Heart left ventricle (tissue), 16 donors: ENCODE data around the gene MAST4. TPM values are rescaled to one million over a fixed set of nuclear protein-coding genes. Genes with fewer than 3 reads are reported as not detected.

Experiments
- ATAC-seq, 4 donors: fragments of 200-7000 bp; cut with Tn5 transposase; one replicate each; pipeline ENCODE4 v1.9.1; 2020 to 2022; ENCODE audit warnings: moderate library complexity in 4 of 4, mild to moderate bottlenecking in 3 of 4, moderate number of reproducible peaks in 1 of 4
- DNase-seq, 5 donors: peaks; one replicate each; pipeline ENCODE4 v3.0.0-alpha.2; 2020
- H3K27ac ChIP-seq, 12 donors: fragments of 200-600 bp; sonication (generic) in 4 of 12; one replicate each; pipeline versions ENCODE4 v1.5.0 to v1.8.0; 2016 to 2022; ENCODE audit warnings: mild to moderate bottlenecking in 2 of 12
- H3K27me3 ChIP-seq, 9 donors: fragments of 200-600 bp; sonication (generic) in 2 of 9; one replicate each; pipeline versions ENCODE4 v1.5.1 to v1.8.0; 2016 to 2022; ENCODE audit warnings: mild to moderate bottlenecking in 3 of 9
- H3K36me3 ChIP-seq, 9 donors: fragments of 200-600 bp; sonication (generic) in 2 of 9; one replicate each; pipeline versions ENCODE4 v1.5.0 to v1.8.0; 2018 to 2022; ENCODE audit warnings: mild to moderate bottlenecking in 2 of 9
- H3K4me1 ChIP-seq, 12 donors: fragments of 200-600 bp; sonication (generic) in 4 of 12; one replicate each; pipeline versions ENCODE4 v1.5.0 to v1.8.0; 2016 to 2022; ENCODE audit warnings: mild to moderate bottlenecking in 3 of 12
- H3K4me3 ChIP-seq, 12 donors: fragments of 200-600 bp; sonication (generic) in 4 of 12; one replicate each; pipeline versions ENCODE4 v1.5.0 to v1.8.0; 2017 to 2022; ENCODE audit warnings: mild to moderate bottlenecking in 9 of 12, moderate library complexity in 4 of 12
- H3K9me3 ChIP-seq, 12 donors: fragments of 200-600 bp; sonication (generic) in 4 of 12; one replicate each; pipeline versions ENCODE4 v1.5.0 to v1.8.0; 2016 to 2022; ENCODE audit warnings: mild to moderate bottlenecking in 1 of 12
- POLR2A ChIP-seq, 2 donors: fragments of 450-650 bp; IDR thresholded peaks; one replicate each; pipeline ENCODE4 v1.6.1; 2017; ENCODE audit warnings: antibody characterized with exemption in 2 of 2, mild to moderate bottlenecking in 2 of 2, moderate library complexity in 2 of 2
- WGBS, 4 donors: extraction: QIAGEN DNeasy Blood & Tissue Kit in 2 of 4; methylation state at CpG; one replicate each; pipeline versions ENCODE4 v1.1.5 to v1.1.7; 2013 to 2018; 5-methylcytosine and 5-hydroxymethylcytosine counted together
- intact Hi-C, 10 donors: fragments of 100-400 bp; cut with DNase I; formaldehyde crosslinking; loops; one replicate each; pipeline versions ENCODE4 v1.11.1 to v1.14.2; 2022
- polyA plus RNA-seq, 2 donors: library from polyadenylated mRNA; stranded (reverse); fragments of 200-250 nt; gene quantifications; one replicate each; pipeline ENCODE4 v1.2.3, GENCODE V29; 2013
- total RNA-seq, 9 donors: library from RNA; depleted of rRNA in 2 of 9; stranded (reverse); fragments of >200 nt in 2 of 9; fragmentation: NEBNext Ultra II Directional in 3 of 9; extraction: Animal tissue kit (Norgen Biotek cat#: 25700) in 3 of 9; gene quantifications; one replicate each; pipeline versions ENCODE4 v1.1.0 to v1.2.4, GENCODE V29; 2016 to 2023
- TF ChIP-seq, protein P1 (sequence below), 12 donors: fragments of 200-600 bp; sonication (generic) in 4 of 12; IDR thresholded peaks; one replicate each; pipeline versions ENCODE4 v1.5.0 to v1.8.0; 2018 to 2022; ENCODE audit warnings: antibody characterized with exemption in 12 of 12, mild to moderate bottlenecking in 5 of 12
- donor health status: ischemic (EF 13 %, LVEDD 7.1; RV severe dilation, severe dysfunction).
- donor health status: healthy with polysubstance abuse.
- donor health status: DM: no; HTN: yes; CAD: no.
- donor health status: DM: no; HTN: no; CAD: no.
- donor health status: ischemic (EF 25% LVEDD 6.9; RV normal size, moderate dysfunction).
- donor health status: ischemic (EF 25% LVEDD 5.7; RV mildly dilated, moderate dysfunction).
- donor health status: healthy.
- donor health status: DM: yes; HTN: yes; CAD: no.
- donor health status: ischemic (EF 35%, LVEDD 5.7; RV mildly dilated, moderate dysfunction).
- donor health status: nonischemic (EF 11% LVEDD 7.7; RV severe dilation, severe dysfunction).
- donor health status: DM: yes; HTN: yes; CAD: no.
- donor health status: PGD.
- donor health status: ischemic (EF 29% LVEDD 5.4; RV normal size, mild dysfunction).
- donor health status: nonischemic (EF 23%, LVEDD 6.1; RV moderate dilation, normal function).

Gene MAST4
- total and polyA plus RNA-seq, 11 donors = 26.8 to 96.2 (median 68.1) TPM

DNA sequence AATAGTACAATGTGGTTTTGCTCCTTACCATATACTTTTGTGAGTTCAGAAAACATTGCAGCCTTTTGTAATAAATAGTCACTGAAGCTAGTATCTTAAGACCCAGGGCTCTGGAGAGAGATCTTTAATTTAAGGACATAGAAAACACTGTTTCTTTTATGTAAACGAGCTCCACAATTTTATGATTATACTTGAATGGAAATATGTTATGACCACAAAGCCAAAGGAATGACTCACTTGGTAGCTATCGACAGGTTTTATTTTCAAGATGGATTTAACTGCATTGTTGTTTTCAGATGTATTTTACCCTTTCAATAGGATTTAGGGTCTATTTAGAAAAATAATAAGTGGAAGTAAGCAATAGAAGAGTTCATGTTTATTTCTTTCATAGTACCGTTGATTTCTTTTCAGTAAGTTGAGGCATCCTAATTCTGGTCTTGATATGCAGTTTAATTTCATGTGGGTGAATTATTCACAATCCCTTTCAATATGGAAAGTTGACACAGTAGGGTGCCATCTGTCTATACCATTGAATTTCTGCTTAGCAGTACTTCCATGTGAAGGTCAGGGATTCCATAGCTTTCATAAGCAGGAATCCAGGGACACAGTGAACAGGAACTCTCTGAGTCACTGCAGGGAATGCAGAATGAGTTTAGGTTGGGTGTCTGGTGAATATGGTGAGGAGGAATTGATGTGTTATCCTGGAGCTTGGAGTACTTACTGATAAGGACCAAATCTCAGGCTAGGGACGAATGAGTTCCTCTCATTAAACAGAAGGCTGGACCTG is 442.8 kb downstream of the MAST4 start:
- ATAC-seq = peak; percentile 32 to 73 (median 62)
- peak overlapping the region; percentile 33 to 79 (median 49) for H3K27ac ChIP-seq
- DNase-seq = no peak
- no peak overlapping the region for H3K4me3 ChIP-seq
- H3K9me3 ChIP-seq = no peaks in the 10 kb centered on the region
- H3K36me3 ChIP-seq = no peaks in the 10 kb centered on the region
- no peaks in the 10 kb centered on the region for H3K27me3 ChIP-seq
- WGBS, 4 donors = 58 to 68% (median 64%) methylated on average over 4 of the region's 4 CpGs
- TF ChIP-seq POLR2A (IDR thresholded peaks at IDR 0.05) = no peak
- TF ChIP-seq, protein P1, sequence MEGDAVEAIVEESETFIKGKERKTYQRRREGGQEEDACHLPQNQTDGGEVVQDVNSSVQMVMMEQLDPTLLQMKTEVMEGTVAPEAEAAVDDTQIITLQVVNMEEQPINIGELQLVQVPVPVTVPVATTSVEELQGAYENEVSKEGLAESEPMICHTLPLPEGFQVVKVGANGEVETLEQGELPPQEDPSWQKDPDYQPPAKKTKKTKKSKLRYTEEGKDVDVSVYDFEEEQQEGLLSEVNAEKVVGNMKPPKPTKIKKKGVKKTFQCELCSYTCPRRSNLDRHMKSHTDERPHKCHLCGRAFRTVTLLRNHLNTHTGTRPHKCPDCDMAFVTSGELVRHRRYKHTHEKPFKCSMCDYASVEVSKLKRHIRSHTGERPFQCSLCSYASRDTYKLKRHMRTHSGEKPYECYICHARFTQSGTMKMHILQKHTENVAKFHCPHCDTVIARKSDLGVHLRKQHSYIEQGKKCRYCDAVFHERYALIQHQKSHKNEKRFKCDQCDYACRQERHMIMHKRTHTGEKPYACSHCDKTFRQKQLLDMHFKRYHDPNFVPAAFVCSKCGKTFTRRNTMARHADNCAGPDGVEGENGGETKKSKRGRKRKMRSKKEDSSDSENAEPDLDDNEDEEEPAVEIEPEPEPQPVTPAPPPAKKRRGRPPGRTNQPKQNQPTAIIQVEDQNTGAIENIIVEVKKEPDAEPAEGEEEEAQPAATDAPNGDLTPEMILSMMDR (IDR thresholded peaks at IDR 0.05) = no peak
- H3K4me1 ChIP-seq = peaks cover 4 to 89% (median 59%) of the 10 kb centered on the region in 12 donors
- intact Hi-C loops = no loop called here

DNA sequence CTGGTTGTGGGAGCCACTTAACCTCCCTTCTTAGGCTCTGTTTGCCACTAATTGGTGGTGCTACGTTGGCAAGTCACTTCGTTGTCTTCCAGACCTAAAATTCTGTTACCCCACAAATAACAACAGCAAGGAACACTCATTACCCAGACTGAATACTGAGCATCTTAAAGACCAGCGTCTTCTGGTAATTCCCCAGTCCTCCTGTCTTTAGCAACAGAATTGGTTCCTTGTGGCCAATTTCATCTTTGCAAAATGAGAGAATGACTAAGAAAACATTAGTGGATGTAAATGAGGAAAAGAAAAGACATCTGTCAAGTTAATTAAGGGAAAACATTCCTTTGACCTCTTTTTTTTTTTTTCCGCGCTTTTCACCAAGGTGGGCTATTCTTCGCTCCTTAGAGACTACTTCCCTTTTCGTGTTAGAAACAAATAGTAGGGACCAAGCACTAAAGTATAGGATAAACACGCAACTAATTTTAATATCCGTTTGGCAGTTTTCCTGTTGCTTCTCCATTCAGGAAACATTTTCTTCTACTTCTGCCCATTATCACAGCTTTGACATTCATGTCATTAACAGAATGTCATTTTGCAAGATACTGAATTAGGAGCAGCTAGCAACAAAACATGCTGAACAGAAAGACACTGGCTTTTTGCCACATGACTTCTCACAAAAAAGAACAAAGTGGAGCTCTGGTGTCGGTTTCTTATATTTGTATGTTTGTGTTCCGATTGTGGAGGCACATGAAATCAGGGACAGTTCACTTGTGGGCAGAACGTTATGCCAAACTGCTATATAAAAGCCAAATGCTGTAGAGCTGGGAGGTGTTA is 446.2 kb downstream of the MAST4 start:
- no peaks in the 10 kb centered on the region for H3K9me3 ChIP-seq
- DNase-seq (no peak), ATAC-seq (peak in 3 of 4 donors; percentile 20 to 53 (median 25))
- TF ChIP-seq POLR2A (IDR thresholded peaks at IDR 0.05) = no peak
- TF ChIP-seq, protein P1 (IDR thresholded peaks at IDR 0.05) = no peak
- WGBS, 4 donors = 32 to 41% (median 40%) methylated on average over 12 of the region's 12 CpGs
- no peak overlapping the region for H3K4me3 ChIP-seq
- H3K36me3 ChIP-seq = no peaks in the 10 kb centered on the region
- no peaks in the 10 kb centered on the region for H3K27me3 ChIP-seq
- intact Hi-C loops = loop anchor here in 2 of 10 donors (5.0 kb wide), 1 partner anchor 35 kb away; no protein-coding TSS in a partner anchor
- H3K27ac ChIP-seq = peak overlapping the region; percentile 18 to 60 (median 53)
- peaks cover 12 to 92% (median 57%) of the 10 kb centered on the region in 12 donors for H3K4me1 ChIP-seq

DNA sequence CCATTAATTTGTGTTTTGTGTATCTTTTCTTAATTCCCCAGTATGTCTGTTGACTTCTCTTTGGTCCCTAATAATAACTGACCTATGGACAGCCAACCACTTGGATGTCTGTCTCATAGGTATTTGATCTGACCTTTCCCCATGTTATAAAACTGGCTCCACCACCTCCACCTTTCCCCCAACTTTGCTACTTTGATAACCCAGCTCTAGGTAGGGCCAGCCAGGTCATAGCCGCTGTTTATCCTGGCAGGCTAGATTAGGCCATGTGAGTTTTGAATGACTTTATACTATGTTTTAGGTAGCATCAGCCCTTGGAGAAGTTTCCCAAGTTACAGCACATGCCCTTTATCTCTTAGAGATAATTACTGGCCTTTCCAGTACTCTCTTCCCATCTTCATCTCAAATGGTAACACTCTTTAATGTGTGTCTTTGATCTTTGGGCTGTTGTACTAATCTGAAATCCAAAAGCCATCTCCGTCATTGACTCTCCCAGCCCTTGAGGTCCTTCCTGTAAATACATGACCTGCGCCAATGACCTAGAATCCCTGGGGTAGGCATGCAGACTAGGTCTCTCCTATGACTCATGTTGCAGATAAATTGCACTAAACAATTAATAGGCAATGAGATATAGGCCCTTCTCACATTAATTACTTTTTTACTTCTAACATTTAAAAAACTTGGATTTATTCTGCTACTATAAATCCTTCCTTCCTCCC is 447.8 kb downstream of the MAST4 start:
- Histone ChIP-seq H3K27me3 (no peaks in the 10 kb centered on the region), H3K36me3 (no peaks in the 10 kb centered on the region), H3K27ac (peak overlapping the region in 7 of 12 donors; percentile 15 to 60 (median 42)), H3K4me1 (peaks cover 13 to 81% (median 54%) of the 10 kb centered on the region in 12 donors), H3K4me3 (no peak overlapping the region), H3K9me3 (no peaks in the 10 kb centered on the region)
- intact Hi-C loops = loop anchor here in 2 of 10 donors (5.0 kb wide), 1 partner anchor 37 kb away; no protein-coding TSS in a partner anchor
- DNase-seq = no peak
- peak in 3 of 4 donors; percentile 6 to 31 (median 16) for ATAC-seq
- TF ChIP-seq, protein P1 (IDR thresholded peaks at IDR 0.05) = no peak
- TF ChIP-seq POLR2A (IDR thresholded peaks at IDR 0.05) = no peak
- 68 to 79% (median 76%) methylated on average over 3 of the region's 3 CpGs for WGBS, 4 donors
